Measurements from ENCODE around the gene CACNA2D4. TPM values are rescaled to one million over a fixed set of nuclear protein-coding genes. Genes with fewer than 3 reads are reported as not detected.

The CACNA2D4 gene
- total RNA-seq, 4 donors from 2014 or later, result 1.5 to 2.6 (median 2.0) TPM

DNA sequence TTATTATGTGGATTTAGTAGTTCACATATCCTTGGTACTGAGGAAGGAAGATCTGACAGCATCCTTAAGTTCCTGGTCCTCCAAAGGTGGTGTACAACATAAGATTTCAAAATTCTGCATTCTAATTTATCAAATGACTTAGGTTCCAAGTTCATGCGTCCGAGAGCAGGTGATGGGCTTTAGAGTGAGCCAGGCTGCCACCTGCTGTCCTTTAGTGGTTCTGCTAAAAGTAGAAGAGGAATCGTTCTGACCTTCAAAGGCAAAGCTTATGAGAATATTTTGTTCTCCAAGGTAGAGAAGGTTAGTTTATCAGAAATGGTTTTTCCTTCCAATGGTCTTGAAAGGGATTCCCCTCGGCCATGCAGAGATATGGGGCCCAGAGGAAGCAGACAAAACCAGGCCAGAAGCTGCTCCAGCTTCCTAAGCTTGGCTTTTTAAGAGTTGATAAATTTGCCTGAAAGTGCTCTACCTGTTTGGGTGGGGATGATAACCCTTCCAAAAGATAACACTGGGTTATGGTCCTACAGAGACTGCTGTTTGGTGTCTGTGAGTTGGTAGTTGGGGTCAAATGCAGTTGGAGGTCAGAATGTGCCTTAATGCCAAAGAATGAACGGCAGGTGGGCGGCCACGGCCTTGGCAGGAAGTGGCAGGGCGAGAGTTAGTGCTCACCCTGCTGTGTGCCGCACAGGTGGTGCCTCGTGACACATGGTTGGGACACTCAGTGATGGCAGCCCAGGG is 127.2 kb downstream of the CACNA2D4 start:
- intact Hi-C loops (cut with DNase I), result loop anchor here (2.0 kb wide), 1 partner anchor 138 kb away; no protein-coding TSS in a partner anchor
- TF ChIP-seq POLR2A (IDR thresholded peaks at IDR 0.05), result no peak
- TF ChIP-seq CTCF (IDR thresholded peaks at IDR 0.05), result peak in 5 of 6 experiments; percentile 49 to 94 (median 90)
- WGBS, 2 donors, result 46 to 55% methylated on average over 10 of the region's 10 CpGs

GRCh38 chr12:1790444-1790843 is 128.0 kb downstream of the CACNA2D4 start:
- Histone ChIP-seq H3K36me3 (no peaks in the 10 kb centered on the region), H3K27me3 (no peaks in the 10 kb centered on the region), H3K4me1 (peaks cover under 1 to 25% of the 10 kb centered on the region in 2 donors), H3K4me3 (replicated peaks in 1 of 3) (no peak overlapping the region), H3K9me3 (no peaks in the 10 kb centered on the region), H3K27ac (no peak overlapping the region)
- WGBS, 2 donors, result 77 to 82% methylated on average over 7 of the region's 7 CpGs
- DNase-seq, result no peak
- TF ChIP-seq POLR2A (IDR thresholded peaks at IDR 0.05) (no peak), CTCF (IDR thresholded peaks at IDR 0.05) (no peak)
- intact Hi-C loops (cut with DNase I), result loop anchor here (2.0 kb wide), 1 partner anchor 138 kb away; no protein-coding TSS in a partner anchor

More for the DNA sequence above, 127.2 kb downstream of the CACNA2D4 start:
- Histone ChIP-seq H3K27ac (no peak overlapping the region), H3K4me3 (replicated peaks in 1 of 3) (no peak overlapping the region), H3K36me3 (no peaks in the 10 kb centered on the region), H3K9me3 (no peaks in the 10 kb centered on the region), H3K4me1 (peaks cover 6 to 28% of the 10 kb centered on the region in 2 donors), H3K27me3 (no peaks in the 10 kb centered on the region)
- DNase-seq, result peak; percentile 77 to 78

GRCh38 chr12:1787714-1788113 is 130.7 kb downstream of the CACNA2D4 start:
- DNase-seq, result no peak
- TF ChIP-seq CTCF (IDR thresholded peaks at IDR 0.05), result no peak
- TF ChIP-seq POLR2A (IDR thresholded peaks at IDR 0.05), result no peak
- intact Hi-C loops (cut with DNase I), result loop anchor here (10.0 kb wide), 1 partner anchor 73 kb away; no protein-coding TSS in a partner anchor
- H3K9me3 ChIP-seq, result no peaks in the 10 kb centered on the region
- H3K27me3 ChIP-seq, result no peaks in the 10 kb centered on the region
- WGBS, 2 donors, result 65 to 85% methylated on average over 6 of the region's 6 CpGs
- no peaks in the 10 kb centered on the region for H3K36me3 ChIP-seq
- H3K4me3 ChIP-seq (replicated peaks in 1 of 3), result no peak overlapping the region
- H3K27ac ChIP-seq, result no peak overlapping the region
- peaks cover 25 to 37% of the 10 kb centered on the region in 2 donors for H3K4me1 ChIP-seq

GRCh38 chr12:1782215-1782614 is 136.2 kb downstream of the CACNA2D4 start:
- Histone ChIP-seq H3K9me3 (no peaks in the 10 kb centered on the region), H3K27ac (peak overlapping the region; percentile 65 to 85 (median 73)), H3K4me3 (replicated peaks in 1 of 3) (no peak overlapping the region), H3K36me3 (no peaks in the 10 kb centered on the region), H3K27me3 (no peaks in the 10 kb centered on the region), H3K4me1 (peaks cover 57 to 59% of the 10 kb centered on the region in 2 donors)
- WGBS, 2 donors, result 25 to 36% methylated on average over 2 of the region's 2 CpGs
- DNase-seq, result peak in 1 of 2 donors; percentile 29
- no peak for TF ChIP-seq POLR2A (IDR thresholded peaks at IDR 0.05)
- no peak for TF ChIP-seq CTCF (IDR thresholded peaks at IDR 0.05)
- intact Hi-C loops (cut with DNase I), result loop anchor here (10.0 kb wide), 1 partner anchor 67 kb away; no protein-coding TSS in a partner anchor

DNA sequence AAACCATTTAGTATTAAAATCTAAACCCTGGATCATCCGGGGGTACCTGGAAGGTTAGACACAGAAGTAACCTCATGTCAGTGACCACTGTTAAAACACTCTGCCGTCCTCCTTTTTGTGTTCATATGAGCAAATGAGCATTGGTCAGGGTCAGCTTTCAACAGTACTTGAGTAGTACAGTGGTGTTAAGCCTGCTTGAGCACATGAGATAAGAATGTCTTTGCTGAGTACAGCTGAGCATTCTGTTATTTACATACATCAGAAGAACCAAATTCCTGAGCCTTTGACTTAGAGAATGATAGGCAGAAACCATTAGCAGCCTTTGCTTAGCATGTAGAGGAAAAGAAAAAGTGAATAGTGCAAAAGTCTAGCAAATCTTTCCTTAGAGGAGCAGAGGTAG is 136.7 kb downstream of the CACNA2D4 start:
- Histone ChIP-seq H3K27ac (peak overlapping the region; percentile 65 to 85 (median 73)), H3K27me3 (no peaks in the 10 kb centered on the region), H3K4me1 (peaks cover 57 to 59% of the 10 kb centered on the region in 2 donors), H3K9me3 (no peaks in the 10 kb centered on the region), H3K36me3 (no peaks in the 10 kb centered on the region), H3K4me3 (replicated peaks in 1 of 3) (no peak overlapping the region)
- WGBS, 2 donors, result 15 to 33% methylated on average over 2 of the region's 2 CpGs
- no peak for DNase-seq
- intact Hi-C loops (cut with DNase I), result loop anchor here (10.0 kb wide), 1 partner anchor 67 kb away; no protein-coding TSS in a partner anchor
- TF ChIP-seq CTCF (IDR thresholded peaks at IDR 0.05) (no peak), POLR2A (IDR thresholded peaks at IDR 0.05) (no peak)

Measured in thyroid gland (tissue), 4 donors.